A673 (cell line): Measurements from ENCODE around the gene ITPR2. TPM values are rescaled to one million over a fixed set of nuclear protein-coding genes. Genes with fewer than 3 reads are reported as not detected.

ENCODE experiments used
- BruUV-seq: library from RNA; stranded (reverse); fragments of 400-500 nt; replicated peaks from 2 replicates; lab custom pipeline; 2021; lab: Mats Ljungman, UMichigan
- CTCF ChIA-PET: fragments of 300-600 bp; sonication (Branson Sonifier 250); formaldehyde crosslinking; loops from one replicate; lab custom pipeline; 2022; ENCODE audit warnings: antibody characterized with exemption; lab: Charles Lee
- POLR2A ChIA-PET: fragments of 300-600 bp; sonication (Branson Sonifier 250); formaldehyde crosslinking; loops from one replicate; lab custom pipeline; 2022; ENCODE audit warnings: antibody characterized with exemption; ENCODE audit not compliant: low non-redundant PET; lab: Charles Lee
- DNase-seq: peaks from one replicate; pipeline ENCODE4 v3.0.0-alpha.2; 2015; ENCODE audit warnings: low spot score
- H3K27ac ChIP-seq: fragments of 200-600 bp; sonication (generic); 2 replicates; pipeline ENCODE4 v1.5.1; 2016; ENCODE audit warnings: mixed run types, low read depth, mild to moderate bottlenecking, mixed read lengths, antibody characterized with exemption, low read length; ENCODE audit not compliant: poor library complexity, severe bottlenecking
- H3K27me3 ChIP-seq: fragments of 200-600 bp; sonication (generic); replicated peaks from 2 replicates; pipeline ENCODE4 v1.6.1; 2017; ENCODE audit warnings: mixed run types, low read depth, mild to moderate bottlenecking, mixed read lengths, antibody characterized with exemption, low read length; ENCODE audit not compliant: insufficient read depth, poor library complexity
- H3K36me3 ChIP-seq: fragments of 200-600 bp; sonication (generic); 2 replicates; pipeline ENCODE4 v1.6.1; 2016; ENCODE audit warnings: mixed run types, mild to moderate bottlenecking, mixed read lengths, antibody characterized with exemption, low read length; ENCODE audit not compliant: insufficient read depth, poor library complexity, severe bottlenecking
- H3K4me1 ChIP-seq: fragments of 200-600 bp; sonication (generic); 2 replicates; pipeline ENCODE4 v1.6.1; 2017; ENCODE audit warnings: mixed run types, mild to moderate bottlenecking, mixed read lengths, antibody characterized with exemption, low read length; ENCODE audit not compliant: insufficient read depth, poor library complexity, severe bottlenecking
- H3K4me3 ChIP-seq: fragments of 200-600 bp; sonication (generic); 2 replicates; pipeline ENCODE4 v1.5.1; 2016; ENCODE audit warnings: low read depth, mixed run types, mild to moderate bottlenecking, mixed read lengths, low read length; ENCODE audit not compliant: poor library complexity, severe bottlenecking
- H3K9me3 ChIP-seq: fragments of 200-600 bp; sonication (generic); 2 replicates; pipeline ENCODE4 v1.6.1; 2016; ENCODE audit warnings: mixed run types, low read depth, mild to moderate bottlenecking, mixed read lengths, antibody characterized with exemption, low read length; ENCODE audit not compliant: poor library complexity, severe bottlenecking
- CTCF ChIP-seq: fragments of 300-800, 200-600 bp; sonication (generic); conservative IDR thresholded peaks from 2 replicates; pipeline ENCODE4 v1.5.1; 2017; ENCODE audit warnings: low read depth, mild to moderate bottlenecking, antibody characterized with exemption, low read length, moderate library complexity, mixed read lengths
- EZH2 ChIP-seq: fragments of 200-600 bp; sonication (generic); IDR thresholded peaks from 2 replicates; pipeline ENCODE4 v1.6.1; 2017; ENCODE audit warnings: borderline replicate concordance, low read depth, mild to moderate bottlenecking, mixed read lengths, antibody characterized with exemption, low read length; ENCODE audit not compliant: poor library complexity, severe bottlenecking
- intact Hi-C: fragments of 100-400 bp; cut with micrococcal nuclease; formaldehyde crosslinking; loops from one replicate; pipeline ENCODE4 v1.10.0; 2022; ENCODE audit not compliant: unreplicated experiment
- total RNA-seq: library from RNA; stranded (reverse); gene quantifications from 2 replicates; pipeline ENCODE4 v1.2.3, GENCODE V29; 2021

The ITPR2 gene
- total RNA-seq, 1 experiment from 2014 or later: 22.6 TPM

- H3K9me3 ChIP-seq: no peaks in the 10 kb centered on the region
- no TSS peak for BruUV-seq
- TF ChIP-seq EZH2: no peak
- TF ChIP-seq CTCF: no peak
- CTCF ChIA-PET: no interaction called here
- no peak overlapping the region for H3K27ac ChIP-seq
- no peaks in the 10 kb centered on the region for H3K36me3 ChIP-seq
- intact Hi-C loops: no loop called here
- H3K27me3 ChIP-seq: no peaks in the 10 kb centered on the region
- POLR2A ChIA-PET: no interaction called here
- DNase-seq: no peak
- no peak overlapping the region for H3K4me3 ChIP-seq
- peaks cover 5% of the 10 kb centered on the region for H3K4me1 ChIP-seq
These were observed 196.2 kb downstream of the ITPR2 start for GRCh38 chr12:26636710-26637328.

- peak; percentile 19 for DNase-seq
- ChIA-PET CTCF (interaction anchor here (0.6 to 1.1 kb wide), 2 partner anchors 19 to 27 kb away, joined by 3 to 7 read pairs; no protein-coding TSS in a partner anchor), POLR2A (no interaction called here)
- Histone ChIP-seq H3K36me3 (no peaks in the 10 kb centered on the region), H3K4me1 (peaks cover 17% of the 10 kb centered on the region), H3K27ac (no peak overlapping the region), H3K27me3 (no peaks in the 10 kb centered on the region), H3K9me3 (no peaks in the 10 kb centered on the region), H3K4me3 (no peak overlapping the region)
- intact Hi-C loops: no loop called here
- TF ChIP-seq CTCF: no peak
- BruUV-seq: no TSS peak
These were observed 199.3 kb downstream of the ITPR2 start for GRCh38 chr12:26633591-26634210.

DNA sequence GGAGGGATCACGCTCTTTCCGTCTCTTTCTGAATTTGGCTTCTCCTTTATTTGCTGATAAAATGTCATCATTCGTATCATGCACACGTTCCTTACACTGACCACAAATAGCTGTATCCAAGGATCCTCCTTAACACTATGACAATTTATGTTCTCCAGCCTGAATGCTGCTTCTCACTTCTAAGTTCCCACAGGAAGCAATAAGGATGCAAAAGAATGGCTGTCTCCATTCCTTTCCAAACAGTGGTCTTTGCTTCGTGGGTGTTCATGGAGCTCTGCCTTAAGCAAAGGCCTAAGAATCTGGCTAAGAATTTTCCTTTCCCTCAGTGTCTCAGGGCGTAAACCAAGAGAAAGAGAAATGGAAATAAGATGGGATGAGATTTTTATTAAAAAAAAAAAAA is 200.2 kb downstream of the ITPR2 start:
- CTCF ChIA-PET: interaction anchor here (0.6 to 1.1 kb wide), 2 partner anchors 18 to 28 kb away, joined by 3 to 7 read pairs; no protein-coding TSS in a partner anchor
- Histone ChIP-seq H3K36me3 (no peaks in the 10 kb centered on the region), H3K27ac (no peak overlapping the region), H3K9me3 (no peaks in the 10 kb centered on the region), H3K27me3 (no peaks in the 10 kb centered on the region), H3K4me3 (no peak overlapping the region), H3K4me1 (peaks cover 17% of the 10 kb centered on the region)
- TF ChIP-seq EZH2 (no peak), CTCF (no peak)
- no peak for DNase-seq
- POLR2A ChIA-PET: no interaction called here
- BruUV-seq: no TSS peak
- intact Hi-C loops: no loop called here
